Renal cortex interstitium (tissue), 11 donors: Measurements from ENCODE around the gene MAGED2. TPM values are rescaled to one million over a fixed set of nuclear protein-coding genes. Genes with fewer than 3 reads are reported as not detected.
"Not testable (repeated sequence)": the region's sequence is repeated elsewhere in the genome, so short reads cannot be mapped to it uniquely, and the experiment has no call there.

Experiments
- DNase-seq, 11 donors: peaks; one replicate each; pipeline ENCODE4 v3.0.0-alpha.2; 2013; ENCODE audit warnings: low read depth in 9 of 11, low spot score in 4 of 11; ENCODE audit errors: extremely low read depth in 1 of 11
- polyA plus RNA-seq, 3 donors: library from polyadenylated mRNA; unstranded; fragments of 120-200 nt; gene quantifications; one replicate each; pipeline ENCODE4 v1.2.1, GENCODE V29; 2013; ENCODE audit not compliant: insufficient read length in 3 of 3

Gene MAGED2
- polyA plus RNA-seq, 3 donors = 651 to 783 (median 710) TPM

DNA sequence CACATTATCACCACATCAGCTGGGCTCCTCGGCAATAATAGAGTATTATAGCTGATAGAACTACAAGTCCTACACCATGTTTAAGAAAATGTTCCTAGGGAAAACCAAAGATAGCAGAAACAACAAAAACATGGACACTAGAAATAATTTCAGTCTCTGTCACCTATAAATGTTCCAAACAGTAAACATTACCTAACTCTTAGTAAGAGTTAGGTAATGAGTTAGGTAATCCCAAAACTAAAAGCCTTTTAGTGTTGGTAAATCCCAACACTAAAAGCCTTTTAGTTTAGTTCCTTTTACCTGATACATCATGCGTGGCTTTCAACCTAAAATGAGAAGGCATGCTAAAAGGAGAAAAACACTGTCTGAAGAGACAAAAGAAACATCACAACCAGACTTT is 35.5 kb downstream of the MAGED2 start:
- no peak for DNase-seq

DNA sequence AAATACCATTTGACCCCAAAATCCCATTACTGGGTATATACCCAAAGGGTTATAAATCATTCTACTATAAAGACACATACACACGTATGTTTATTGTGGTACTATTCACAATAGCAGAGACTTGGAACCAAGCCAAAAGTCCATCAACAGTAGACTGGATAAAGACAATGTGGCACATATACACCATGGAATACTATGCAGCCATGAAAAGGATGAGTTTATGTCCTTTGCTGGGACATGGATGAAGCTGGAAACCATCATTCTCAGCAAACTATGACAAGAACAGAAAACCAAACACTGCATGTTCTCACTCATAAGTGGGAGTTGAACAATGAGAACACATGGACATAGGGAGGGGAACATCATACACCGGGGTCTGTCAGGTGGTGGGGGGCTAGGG is 40.2 kb downstream of the MAGED2 start:
- not testable (repeated sequence) for DNase-seq

DNA sequence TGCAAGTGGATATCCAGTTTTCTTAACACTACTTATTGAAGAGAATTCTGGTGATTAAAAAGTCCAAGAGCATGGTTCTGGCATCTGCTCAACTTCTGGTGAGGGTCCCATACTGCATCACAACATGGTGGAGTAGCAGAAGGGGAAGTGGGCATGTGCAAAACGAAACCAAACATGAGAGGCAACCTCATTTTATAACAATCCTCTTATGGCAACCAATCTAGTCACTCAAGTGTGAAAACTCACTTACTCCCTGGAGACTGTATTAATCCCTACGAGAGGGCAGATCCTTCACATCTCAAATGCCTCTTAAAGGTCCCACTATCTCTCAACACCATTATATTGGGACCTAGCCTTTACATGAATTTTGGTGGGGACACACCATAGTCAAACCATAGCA is 57.7 kb downstream of the MAGED2 start:
- no peak for DNase-seq

Other genes with a start within 250 kb of the MAGED2 start
- gene ITIH6, start 9.5 kb upstream of the MAGED2 start, polyA plus RNA-seq = under 1 TPM in 2 of 3 donors, not detected in 1; 0.03 to 0.05 TPM
- 100 to 1,000 TPM; 115 to 127 (median 119) TPM for gene TRO, start 113.1 kb downstream of the MAGED2 start, polyA plus RNA-seq
- under 1 TPM; 0.48 to 0.64 (median 0.60) TPM for gene PFKFB1, start 186.4 kb downstream of the MAGED2 start, polyA plus RNA-seq
- 10 to 100 TPM; 14.1 to 18.6 (median 15.1) TPM for gene APEX2, start 192.6 kb downstream of the MAGED2 start, polyA plus RNA-seq
- gene ALAS2, start 223.2 kb downstream of the MAGED2 start, polyA plus RNA-seq = 10 to 100 TPM; 10.5 to 25.7 (median 13.5) TPM